Measurements from ENCODE around the gene ZBTB4.

Gene ZBTB4

GRCh38 chr17:7479213-7480088 lies at the start of gene ZBTB4:
Gene ZBTB4, minus strand, starts transcription at chr17:7479631. Its CDS starts 12,830 bp downstream, at chr17:7466801.
- Histone ChIP-seq H3K27ac (ENCODE audit: low read depth, low read length) (no peak within 1 kb of the TSS), H2AFZ (ENCODE audit: low read depth, low read length, severe bottlenecking) (peak within 1 kb of the TSS; percentile 26)
- no peak for TF ChIP-seq CTCF (IDR thresholded peaks at IDR 0.05; ENCODE audit: insufficient read depth, low read length, poor library complexity, severe bottlenecking)
- no peak for TF ChIP-seq EZH2phosphoT487 (conservative IDR thresholded peaks at IDR 0.05; ENCODE audit: low read length)

DNA sequence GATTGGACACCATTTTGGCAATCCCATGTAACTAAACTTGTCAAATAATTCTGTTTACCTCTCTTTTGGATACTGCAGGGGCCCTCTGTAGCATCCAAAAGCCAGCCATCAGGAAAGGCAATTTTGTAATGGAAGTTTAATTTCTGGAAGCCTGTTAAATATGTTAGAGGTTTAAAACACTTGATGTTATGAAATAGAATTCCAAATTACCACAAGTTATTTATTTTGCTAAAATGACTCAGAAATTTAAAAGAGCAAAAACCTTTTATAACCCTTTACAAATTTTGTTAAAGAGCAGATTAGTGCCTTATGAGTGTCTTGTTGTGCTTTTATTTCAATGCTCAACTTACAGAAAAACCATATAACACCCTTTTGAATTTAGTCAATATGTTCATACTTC lies 49.4 kb upstream of the ZBTB4 start:
- no peak overlapping the region for H3K4me2 ChIP-seq (ENCODE audit: low read depth, low read length, poor library complexity, severe bottlenecking)
- no peak overlapping the region for H3K27ac ChIP-seq (ENCODE audit: low read depth, low read length)
- TF ChIP-seq EZH2phosphoT487 (conservative IDR thresholded peaks at IDR 0.05; ENCODE audit: low read length) (no peak), CTCF (IDR thresholded peaks at IDR 0.05; ENCODE audit: insufficient read depth, low read length, poor library complexity, severe bottlenecking) (no peak)
- H3F3A ChIP-seq (ENCODE audit: insufficient read depth), result no peaks in the 10 kb centered on the region
- no peak overlapping the region for H3K4me3 ChIP-seq (ENCODE audit: insufficient read depth, low read length, poor library complexity, severe bottlenecking)
- no peaks in the 10 kb centered on the region for H4K20me1 ChIP-seq (ENCODE audit: low read depth, low read length)
- H3K27me3 ChIP-seq (ENCODE audit: low read length), result no peaks in the 10 kb centered on the region
- H2AFZ ChIP-seq (ENCODE audit: low read depth, low read length, severe bottlenecking), result no peak overlapping the region
- no peaks in the 10 kb centered on the region for H3K36me3 ChIP-seq (ENCODE audit: low read length)
- no peaks in the 10 kb centered on the region; the same call in 1 of the 2 replicates for H3K9me3 ChIP-seq (ENCODE audit: insufficient read depth, low read length)
- H3K9me2 ChIP-seq (replicated peaks; ENCODE audit: insufficient read depth, low read length), result no peaks in the 10 kb centered on the region
- no peak overlapping the region for H3K9ac ChIP-seq (ENCODE audit: low read length)
- no peaks in the 10 kb centered on the region for H3K79me2 ChIP-seq (ENCODE audit: insufficient read depth, low read length)

More at GRCh38 chr17:7479213-7480088, at the start of gene ZBTB4:
- Histone ChIP-seq H3K27me3 (ENCODE audit: low read length) (no peaks in the 10 kb centered on the region), H3F3A (ENCODE audit: insufficient read depth) (no peaks in the 10 kb centered on the region), H3K36me3 (ENCODE audit: low read length) (no peaks in the 10 kb centered on the region), H3K4me2 (ENCODE audit: low read depth, low read length, poor library complexity, severe bottlenecking) (peak within 1 kb of the TSS; percentile 49), H3K9me3 (ENCODE audit: insufficient read depth, low read length) (no peaks in the 10 kb centered on the region), H3K4me3 (ENCODE audit: insufficient read depth, low read length, poor library complexity, severe bottlenecking) (peak within 1 kb of the TSS; percentile 34), H3K79me2 (ENCODE audit: insufficient read depth, low read length) (no peaks in the 10 kb centered on the region), H3K9ac (ENCODE audit: low read length) (peak within 1 kb of the TSS; percentile 43), H4K20me1 (ENCODE audit: low read depth, low read length) (no peaks in the 10 kb centered on the region), H3K9me2 (replicated peaks; ENCODE audit: insufficient read depth, low read length) (no peaks in the 10 kb centered on the region)

DNA sequence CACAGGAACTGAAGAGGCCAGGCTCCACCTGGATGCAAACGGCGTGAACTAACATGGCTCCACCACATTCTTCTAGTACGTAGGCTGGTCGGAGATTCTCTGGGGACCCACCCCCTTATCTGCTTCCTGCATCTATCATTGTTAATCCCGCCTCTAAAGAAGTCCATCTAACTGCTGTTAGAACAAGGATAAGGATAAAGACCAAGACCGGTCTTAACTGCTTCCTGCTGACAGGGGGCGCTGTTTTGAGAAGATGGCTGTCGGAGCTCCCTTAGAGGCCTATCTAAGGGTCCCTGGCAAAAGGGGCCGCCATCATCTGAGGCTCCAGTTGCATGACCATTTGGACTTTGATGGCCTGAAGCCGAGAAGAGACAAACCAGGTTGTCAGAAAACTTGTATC lies 43.6 kb upstream of the ZBTB4 start:
- Histone ChIP-seq H3K4me3 (ENCODE audit: insufficient read depth, low read length, poor library complexity, severe bottlenecking) (no peak overlapping the region), H3K4me2 (ENCODE audit: low read depth, low read length, poor library complexity, severe bottlenecking) (no peak overlapping the region), H4K20me1 (ENCODE audit: low read depth, low read length) (no peaks in the 10 kb centered on the region), H3K36me3 (ENCODE audit: low read length) (no peaks in the 10 kb centered on the region), H2AFZ (ENCODE audit: low read depth, low read length, severe bottlenecking) (no peak overlapping the region), H3K9ac (ENCODE audit: low read length) (no peak overlapping the region), H3K27me3 (ENCODE audit: low read length) (no peaks in the 10 kb centered on the region), H3K9me2 (replicated peaks; ENCODE audit: insufficient read depth, low read length) (no peaks in the 10 kb centered on the region), H3K9me3 (ENCODE audit: insufficient read depth, low read length) (no peaks in the 10 kb centered on the region; the same call in 1 of the 2 replicates), H3F3A (ENCODE audit: insufficient read depth) (no peaks in the 10 kb centered on the region), H3K79me2 (ENCODE audit: insufficient read depth, low read length) (no peaks in the 10 kb centered on the region), H3K27ac (ENCODE audit: low read depth, low read length) (no peak overlapping the region)
- TF ChIP-seq CTCF (IDR thresholded peaks at IDR 0.05; ENCODE audit: insufficient read depth, low read length, poor library complexity, severe bottlenecking) (peak; percentile 38), EZH2phosphoT487 (conservative IDR thresholded peaks at IDR 0.05; ENCODE audit: low read length) (no peak)

Measured in SU-DHL-6 (cell line).